Stimulated activated CD8-positive, alpha-beta memory T cell treated with anti-CD3 and anti-CD28 coated beads, Interleukin-12 subunit alpha, Interleukin-12 subunit beta, amount 100 ng/mL, for 1 hour (primary cell): Measurements from ENCODE around the gene PGAP2.
A peak's percentile ranks its signal among the peaks of the same experiment; 100 is the strongest.
"Not testable (repeated sequence)": the region's sequence is repeated elsewhere in the genome, so short reads cannot be mapped to it uniquely, and the experiment has no call there.

Experiments
- DNase-seq: peaks from one replicate; pipeline ENCODE4 v3.0.0-alpha.2; 2020; ENCODE audit warnings: low read depth

PGAP2 gene

DNA sequence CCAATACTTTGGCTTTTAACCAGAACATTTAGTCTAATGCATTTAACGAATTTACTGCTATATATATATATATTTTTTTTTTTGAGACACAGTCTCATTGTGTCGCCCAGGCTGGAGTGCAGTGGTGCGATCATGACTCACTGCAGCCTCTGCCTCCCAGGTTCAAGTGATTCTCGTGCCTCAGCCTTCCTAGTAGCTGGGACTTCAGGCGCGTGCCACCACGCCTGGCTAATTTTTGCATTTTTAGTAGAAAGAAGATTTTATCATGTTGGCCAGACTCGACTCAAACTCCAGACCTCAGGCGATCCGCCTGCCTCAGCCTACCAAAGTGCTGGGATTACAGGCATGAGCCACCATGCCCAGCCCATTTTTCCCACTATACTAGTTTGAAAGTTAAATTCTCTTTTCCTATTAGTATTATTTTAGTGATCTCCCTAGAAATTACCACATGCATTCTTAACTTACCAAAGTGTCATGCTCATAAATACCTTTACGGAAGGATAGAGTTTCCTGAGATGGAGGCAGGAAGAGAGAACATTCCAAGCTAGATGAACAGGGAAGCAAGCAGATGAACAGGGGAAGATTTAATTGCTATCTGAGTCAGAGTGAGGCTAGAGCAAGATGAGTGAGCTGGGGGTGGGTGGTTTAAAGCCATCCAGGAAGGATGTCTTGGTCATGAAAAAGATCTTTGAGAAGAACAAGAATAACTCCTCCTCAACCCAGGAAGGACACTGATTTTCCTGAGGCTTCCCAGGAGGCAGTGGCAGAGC, 4.4 kb upstream of the PGAP2 start:
- no peak for DNase-seq

GRCh38 chr11:3808861-3809623, 682 bp downstream of the PGAP2 start:
- DNase-seq: peak; percentile 33

- no peak for DNase-seq
These were observed 1.2 kb downstream of the PGAP2 start for GRCh38 chr11:3809624-3809928.

DNA sequence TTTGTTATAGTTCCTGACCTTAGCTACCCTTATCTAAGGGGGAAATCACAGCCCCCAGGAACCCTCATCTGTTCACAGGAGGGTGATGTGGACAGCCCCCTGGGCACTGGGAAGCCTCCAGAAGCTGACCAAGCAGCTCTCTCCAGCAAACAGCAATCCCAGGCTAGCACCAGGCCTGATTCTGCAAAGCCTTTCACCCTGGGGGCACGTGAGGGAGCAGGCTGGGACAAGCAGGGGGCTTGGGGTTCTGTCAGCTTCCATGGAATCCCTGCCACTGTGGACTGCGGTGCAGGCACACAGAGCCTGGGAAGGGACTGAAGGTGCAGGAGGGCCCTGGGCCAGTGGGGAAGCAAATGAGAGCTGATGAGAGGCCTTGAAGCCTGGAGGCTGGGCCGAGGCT, 2.1 kb downstream of the PGAP2 start:
- no peak for DNase-seq

- no peak for DNase-seq
These were observed 2.6 kb downstream of the PGAP2 start for GRCh38 chr11:3810951-3811350.

DNA sequence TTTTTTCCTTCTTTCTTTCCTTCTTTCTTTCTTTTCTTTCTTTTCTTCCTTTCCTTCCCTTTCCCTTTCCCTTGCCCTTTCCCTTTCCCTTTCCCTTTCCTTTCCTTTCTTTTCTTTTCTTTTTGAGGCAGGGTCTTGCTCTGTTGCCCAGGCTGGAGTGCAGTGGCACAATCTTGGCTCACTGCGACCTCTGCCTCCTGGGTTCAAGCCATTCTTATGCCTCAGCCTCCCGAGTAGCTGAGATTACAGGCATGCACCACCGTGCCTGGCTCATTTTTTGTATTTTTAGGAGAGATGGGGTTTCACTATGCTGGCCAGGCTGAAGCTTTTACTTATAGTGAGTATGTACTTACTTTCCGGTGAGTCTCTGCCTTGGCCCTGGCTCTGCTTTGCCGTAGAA, 6.5 kb downstream of the PGAP2 start:
- DNase-seq: not testable (repeated sequence)

DNA sequence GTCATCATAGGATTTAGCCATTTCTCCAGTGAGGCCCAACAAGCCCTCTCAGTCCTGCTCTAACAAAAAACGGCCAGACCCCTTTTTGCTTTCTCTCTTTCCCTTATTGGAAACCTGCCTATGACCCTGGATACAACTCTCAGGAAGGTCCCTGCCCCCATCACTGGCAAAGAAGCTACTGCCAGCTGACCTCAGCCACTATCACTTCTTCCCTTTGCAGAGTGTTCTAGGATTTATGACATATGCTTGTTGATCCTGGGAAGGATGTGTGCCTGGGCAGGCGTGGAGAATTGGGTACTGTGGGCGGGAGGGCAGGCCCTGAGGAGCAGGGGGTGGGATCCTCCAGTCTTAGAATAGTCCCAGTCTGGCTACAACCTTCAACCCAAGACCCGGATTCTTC, 7.5 kb downstream of the PGAP2 start:
- DNase-seq: no peak

DNA sequence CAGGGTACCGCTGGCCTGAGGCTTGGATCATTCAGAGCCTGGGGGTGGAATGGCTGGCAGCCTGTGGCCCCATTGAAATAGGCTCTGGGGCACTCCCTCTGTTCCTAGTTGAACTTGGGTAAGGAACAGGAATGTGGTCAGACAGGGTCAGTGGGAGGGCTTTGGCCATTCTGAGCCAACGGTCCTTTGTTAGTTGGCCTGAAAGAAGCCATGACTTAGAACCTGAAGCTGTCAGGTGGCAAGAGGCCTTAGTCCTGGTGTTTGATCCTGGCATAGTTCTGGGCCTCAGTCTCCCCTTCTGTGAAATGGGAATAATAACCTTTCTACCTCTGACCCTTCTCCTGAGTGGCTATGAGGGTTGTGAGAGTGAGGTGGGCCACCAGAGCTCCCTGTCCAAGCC, 8.3 kb downstream of the PGAP2 start:
- no peak for DNase-seq

DNA sequence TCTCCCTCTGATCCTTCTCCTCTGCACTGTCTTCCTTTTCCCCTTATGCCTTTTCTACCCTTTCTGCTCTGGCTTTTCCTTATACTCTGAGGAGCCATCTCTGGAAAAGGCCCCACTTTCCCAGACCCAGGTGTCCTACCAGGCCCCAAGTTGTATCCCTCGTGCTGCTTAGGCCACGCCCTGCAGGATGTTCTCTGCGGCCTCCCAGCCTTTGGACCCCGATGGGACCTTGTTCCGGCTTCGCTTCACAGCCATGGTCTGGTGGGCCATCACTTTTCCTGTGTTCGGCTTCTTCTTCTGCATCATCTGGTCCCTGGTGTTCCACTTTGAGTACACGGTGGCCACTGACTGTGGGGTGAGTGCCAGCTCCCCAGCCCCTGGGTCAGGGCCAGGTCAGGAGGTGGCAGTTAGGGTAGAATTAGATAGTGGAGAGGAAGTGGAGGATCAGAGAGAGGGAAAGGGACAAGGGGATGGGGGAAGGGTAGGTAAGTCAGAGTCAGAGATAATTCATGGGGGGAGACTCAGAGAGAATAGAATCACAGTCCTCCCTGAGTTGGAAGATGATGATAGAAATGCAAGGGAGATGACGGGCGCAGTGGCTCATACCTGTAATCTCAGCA, 8.9 kb downstream of the PGAP2 start:
- DNase-seq: no peak

DNA sequence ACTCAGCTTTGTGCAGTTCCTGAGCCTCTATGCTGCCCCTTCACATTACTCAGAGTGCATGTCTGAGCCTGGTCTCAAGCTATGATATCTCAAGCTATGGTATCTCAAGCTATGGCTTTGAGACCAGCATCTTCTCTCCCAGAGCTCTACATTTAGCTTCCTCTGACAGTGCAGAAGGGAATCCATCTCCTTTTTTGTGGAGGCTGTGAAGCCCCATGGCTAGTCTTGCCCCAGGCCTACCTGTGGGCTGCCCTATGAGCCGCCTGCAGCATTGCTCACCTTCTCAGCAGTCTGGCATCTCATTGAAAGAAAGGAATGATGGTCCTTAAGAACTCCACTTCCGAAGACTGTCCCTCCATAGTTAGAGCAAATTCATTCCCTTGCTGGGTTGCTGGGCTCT, 12.6 kb downstream of the PGAP2 start:
- DNase-seq: no peak

DNA sequence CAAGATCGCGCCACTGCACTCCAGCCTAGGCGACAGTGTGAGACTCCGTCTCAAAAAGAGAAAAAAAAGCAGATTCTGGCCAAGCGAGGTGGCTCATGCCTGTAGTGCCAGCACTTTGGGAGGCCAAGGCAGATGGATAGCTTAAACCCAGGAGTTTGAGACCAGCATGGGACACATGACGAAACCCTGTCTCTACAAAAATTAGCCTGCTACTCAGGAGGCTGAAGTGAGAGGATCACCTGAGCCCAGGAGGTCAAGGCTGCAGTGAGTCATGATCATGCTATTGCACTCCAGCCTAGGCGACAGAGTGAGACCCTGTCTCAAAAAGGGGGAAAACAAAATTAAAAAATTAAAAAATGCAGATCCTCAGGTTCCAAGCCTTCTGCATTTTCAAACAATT, 14.0 kb downstream of the PGAP2 start:
- no peak for DNase-seq

GRCh38 chr11:3823303-3823702, 14.9 kb downstream of the PGAP2 start:
- no peak for DNase-seq

- DNase-seq: no peak
These were observed 15.6 kb downstream of the PGAP2 start for GRCh38 chr11:3823762-3824506.

DNA sequence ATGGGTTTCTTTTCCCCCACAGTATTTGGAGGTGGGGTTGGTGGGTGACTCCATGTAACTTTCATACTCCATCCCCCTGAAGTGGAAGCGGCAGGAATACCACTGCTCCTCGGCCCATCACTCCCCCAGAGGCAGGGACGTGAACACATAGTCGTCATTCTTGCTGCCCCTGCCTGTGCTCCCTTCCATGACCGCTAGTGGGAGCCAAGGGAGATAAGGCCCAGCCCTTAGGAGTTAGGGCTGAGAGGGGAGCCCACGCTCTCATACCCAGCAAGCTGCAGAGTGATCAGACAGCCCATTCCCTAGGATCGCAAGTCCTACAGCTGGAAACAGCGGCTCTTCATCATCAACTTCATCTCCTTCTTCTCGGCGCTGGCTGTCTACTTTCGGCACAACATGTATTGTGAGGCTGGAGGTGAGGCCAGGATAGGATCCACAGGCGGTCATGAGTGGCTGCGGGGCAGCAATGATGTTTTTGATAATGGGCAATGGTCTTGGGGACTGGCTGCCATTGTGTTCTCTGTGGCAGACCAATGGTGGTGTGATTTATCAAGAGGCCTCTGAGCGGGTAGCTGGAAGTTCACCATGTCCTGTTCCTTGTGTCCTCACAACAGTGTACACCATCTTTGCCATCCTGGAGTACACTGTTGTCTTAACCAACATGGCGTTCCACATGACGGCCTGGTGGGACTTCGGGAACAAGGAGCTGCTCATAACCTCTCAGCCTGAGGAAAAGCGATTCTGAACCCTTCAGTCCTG, 16.5 kb downstream of the PGAP2 start:
- DNase-seq: peak; percentile 62

- DNase-seq: no peak
These were observed 17.3 kb downstream of the PGAP2 start for GRCh38 chr11:3825473-3826154.

DNA sequence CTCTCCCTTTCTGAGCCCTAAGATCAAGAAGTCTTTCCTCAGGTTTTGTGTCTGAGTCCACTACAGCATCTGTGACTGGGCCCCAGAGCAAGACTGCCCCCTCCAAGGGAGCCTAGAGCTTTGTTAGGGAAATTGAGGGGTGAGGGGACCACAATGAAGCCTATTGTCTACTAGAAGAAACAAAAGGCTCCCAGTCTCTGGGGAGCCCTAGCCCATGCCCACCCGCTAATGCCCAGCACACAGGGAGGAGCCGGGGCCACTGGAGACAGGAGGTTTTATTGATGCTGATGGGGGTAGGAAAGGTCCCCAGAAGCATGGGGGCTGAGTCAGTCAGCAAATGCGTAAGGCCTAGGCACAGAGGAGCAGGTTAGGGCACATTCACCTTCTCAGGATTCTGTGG, 18.4 kb downstream of the PGAP2 start:
- no peak for DNase-seq

DNA sequence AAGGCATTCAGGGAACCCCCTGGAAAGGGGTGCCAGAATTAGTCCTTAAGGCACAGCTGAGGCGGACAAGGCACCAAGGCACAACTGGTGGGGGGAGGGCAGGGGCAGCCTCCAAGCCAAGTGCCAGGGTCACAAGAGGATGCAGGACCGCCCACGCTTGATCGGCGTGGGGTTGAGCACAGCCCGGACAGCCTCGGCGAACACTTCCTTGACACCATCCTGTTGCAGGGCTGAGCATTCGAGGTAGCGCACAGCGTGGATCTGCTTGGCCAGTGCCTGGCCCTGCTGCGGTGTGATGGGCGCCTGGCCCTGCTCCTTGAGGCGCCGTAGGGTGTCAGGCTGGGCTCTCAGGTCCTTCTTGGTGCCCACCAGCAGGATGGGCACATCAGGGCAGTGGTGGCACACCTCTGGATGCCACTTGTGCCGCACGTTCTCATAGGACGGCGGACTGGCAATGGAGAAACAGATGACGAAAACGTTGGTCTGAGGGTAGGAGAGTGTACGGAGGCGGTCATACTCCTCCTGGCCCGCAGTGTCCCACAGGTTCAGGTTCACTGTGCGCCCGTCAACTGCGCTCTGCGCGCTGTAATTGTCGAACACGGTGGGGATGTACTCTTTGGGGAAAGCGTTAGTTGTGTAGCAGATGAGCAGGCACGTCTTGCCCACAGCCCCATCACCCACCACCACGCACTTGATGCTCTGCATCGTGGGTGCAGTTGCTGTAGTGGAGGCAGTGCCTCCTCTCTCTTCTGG, 19.2 kb downstream of the PGAP2 start:
- DNase-seq: no peak

- DNase-seq: no peak
These were observed 21.7 kb downstream of the PGAP2 start for GRCh38 chr11:3830088-3830487.

GRCh38 chr11:3830730-3831129, 22.4 kb downstream of the PGAP2 start:
- DNase-seq: no peak

GRCh38 chr11:3831378-3832239, 23.2 kb downstream of the PGAP2 start:
- no peak for DNase-seq
